ENCODE measurements around the gene GREM2. TPM values are rescaled to one million over a fixed set of nuclear protein-coding genes. Genes with fewer than 3 reads are reported as not detected.

GREM2 gene
- total and polyA plus RNA-seq, 2 of the 4 experiments (the other 2 are of a cell fraction), result 3.0 to 14.2 TPM

DNA sequence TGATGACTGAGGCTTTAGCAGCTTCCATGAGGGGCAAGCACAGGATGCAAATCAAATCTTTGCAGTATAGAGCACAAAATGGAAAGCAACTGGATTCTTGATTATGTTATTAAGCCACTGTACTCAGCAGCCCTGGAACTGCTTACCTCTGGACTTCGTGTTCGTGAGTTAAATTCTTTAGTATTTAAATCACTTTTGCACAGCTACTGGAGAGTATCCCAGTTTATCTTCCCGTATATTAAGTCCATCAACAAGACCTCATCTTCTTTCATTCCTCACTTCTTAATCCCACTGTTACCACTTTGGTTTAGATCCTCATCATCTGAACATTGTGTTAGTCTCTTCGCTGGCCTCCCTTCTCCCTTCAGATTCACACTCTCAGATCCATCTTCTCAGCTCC lies 108.9 kb downstream of the GREM2 start:
- no peaks in the 10 kb centered on the region for H3K36me3 ChIP-seq (ENCODE audit: control insufficient read depth, insufficient read depth, low read length)
- no peak overlapping the region for H3K4me2 ChIP-seq (ENCODE audit: low read depth, low read length)
- H3K14ac ChIP-seq (replicated peaks; ENCODE audit: low read depth, low read length), result no peak overlapping the region; the same call in 1 of the 2 replicates
- no TSS peak for BruUV-seq (replicated peaks)
- no peak overlapping the region for H2BK20ac ChIP-seq (ENCODE audit: low read depth, low read length)
- H3K4me1 ChIP-seq (ENCODE audit: control insufficient read depth, insufficient read depth, low read length), result peaks cover 11% of the 10 kb centered on the region
- DNase-seq, result no peak
- no peak overlapping the region for H4K91ac ChIP-seq (ENCODE audit: insufficient read depth, low read depth, low read length)
- H4K20me1 ChIP-seq (ENCODE audit: insufficient read depth, low read length), result no peaks in the 10 kb centered on the region
- no peak overlapping the region for H3K9ac ChIP-seq (ENCODE audit: low read depth, low read length)
- H2AFZ ChIP-seq (replicated peaks; ENCODE audit: low read length, poor library complexity), result no peak overlapping the region
- peaks cover 0 to 23% of the 10 kb centered on the region in 2 experiments; a peak in 2 of 4 replicates for H3K79me1 ChIP-seq (ENCODE audit: low read depth in 1 of 2, low read length in 2 of 2)
- H3K9me1 ChIP-seq (ENCODE audit: insufficient read depth, low read length), result peaks cover 16% of the 10 kb centered on the region
- no peak overlapping the region; the same call in 1 of the 2 replicates for H3K4ac ChIP-seq (ENCODE audit: low read depth, low read length)
- dilution Hi-C loops (cut with HindIII; ENCODE audit: low sequenced_read_pairs, unreplicated experiment) (no loop called here), in situ Hi-C loops (cut with MboI; ENCODE audit: low sequenced_read_pairs) (no loop called here), intact Hi-C loops (cut with micrococcal nuclease) (no loop called here)
- no peak overlapping the region; the same call in 1 of the 2 replicates for H4K5ac ChIP-seq (ENCODE audit: low read depth, low read length)
- 0 out of 2 replicates have a peak overlapping the region, but pooled peaks have one; percentile 13 for H3K23ac ChIP-seq (ENCODE audit: low read depth, low read length)
- H2AK5ac ChIP-seq (ENCODE audit: low read depth, low read length), result no peak overlapping the region
- peak overlapping the region; percentile 78; the same call in 1 of the 2 replicates for H3K18ac ChIP-seq (ENCODE audit: low read depth, low read length)
- no peaks in the 10 kb centered on the region for H3K27me3 ChIP-seq (ENCODE audit: control insufficient read depth, insufficient read depth, low read length)
- TF ChIP-seq CEBPB (IDR thresholded peaks at IDR 0.05; ENCODE audit: low read depth, low read length) (no peak), RAD21 (IDR thresholded peaks at IDR 0.05; ENCODE audit: low read length) (no peak), SMC3 (IDR thresholded peaks at IDR 0.05; ENCODE audit: low read depth, low read length) (no peak), MAZ (IDR thresholded peaks at IDR 0.05; ENCODE audit: borderline replicate concordance, low read depth, low read length) (no peak), CTCF (conservative IDR thresholded peaks at IDR 0.05; ENCODE audit: low read depth, low read length) (no peak), CHD1 (IDR thresholded peaks at IDR 0.05; ENCODE audit: low read depth, low read length) (no peak), RCOR1 (IDR thresholded peaks at IDR 0.05; ENCODE audit: insufficient replicate concordance, low read length) (no peak), BHLHE40 (IDR thresholded peaks at IDR 0.05; ENCODE audit: low read depth, low read length) (no peak), USF2 (IDR thresholded peaks at IDR 0.05; ENCODE audit: low read depth, low read length) (no peak), POLR2A (IDR thresholded peaks at IDR 0.05; ENCODE audit: low read depth, low read length) (no peak), NFE2L2 (IDR thresholded peaks at IDR 0.05; ENCODE audit: low read depth, low read length) (no peak), RFX5 (IDR thresholded peaks at IDR 0.05; ENCODE audit: low read depth, low read length) (no peak)
- TF ChIP-seq, protein P1, sequence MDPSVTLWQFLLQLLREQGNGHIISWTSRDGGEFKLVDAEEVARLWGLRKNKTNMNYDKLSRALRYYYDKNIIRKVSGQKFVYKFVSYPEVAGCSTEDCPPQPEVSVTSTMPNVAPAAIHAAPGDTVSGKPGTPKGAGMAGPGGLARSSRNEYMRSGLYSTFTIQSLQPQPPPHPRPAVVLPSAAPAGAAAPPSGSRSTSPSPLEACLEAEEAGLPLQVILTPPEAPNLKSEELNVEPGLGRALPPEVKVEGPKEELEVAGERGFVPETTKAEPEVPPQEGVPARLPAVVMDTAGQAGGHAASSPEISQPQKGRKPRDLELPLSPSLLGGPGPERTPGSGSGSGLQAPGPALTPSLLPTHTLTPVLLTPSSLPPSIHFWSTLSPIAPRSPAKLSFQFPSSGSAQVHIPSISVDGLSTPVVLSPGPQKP (IDR thresholded peaks at IDR 0.05; ENCODE audit: borderline replicate concordance, low read depth, low read length), result no peak
- no peak overlapping the region for H4K8ac ChIP-seq (ENCODE audit: low read depth in 2 of 2, low read length in 2 of 2)
- no peak overlapping the region for H2AK9ac ChIP-seq (replicated peaks; ENCODE audit: low read depth, low read length, poor library complexity)
- WGBS, 2 experiments (ENCODE audit: extremely low coverage in 2 of 2, insufficient read length in 1 of 2), result 83% methylated on average over 4 of the region's 4 CpGs; no CpG with 5 or more reads in 1 of the 2 experiments
- CTCF ChIA-PET, result no interaction called here
- H3K27ac ChIP-seq (ENCODE audit: insufficient read depth, low read length), result no peak overlapping the region
- H3K9me3 ChIP-seq (ENCODE audit: control insufficient read depth, insufficient read depth, low read length), result no peaks in the 10 kb centered on the region
- no peak overlapping the region for H3K56ac ChIP-seq (ENCODE audit: extremely low read depth, insufficient read depth, low read length)
- no peak overlapping the region for H3K4me3 ChIP-seq (ENCODE audit: insufficient read depth, low read depth, low read length)
- no peak overlapping the region for H2BK5ac ChIP-seq (ENCODE audit: low read depth, low read length, poor library complexity, severe bottlenecking)
- POLR2A ChIA-PET (ENCODE audit: unreplicated experiment), result no interaction called here
- H2BK15ac ChIP-seq (ENCODE audit: low read depth, low read length), result no peak overlapping the region
- peak; percentile 47 for ATAC-seq (ENCODE audit: low read depth)
- no peak overlapping the region for H2BK120ac ChIP-seq (ENCODE audit: low read depth, low read length)

Data from IMR-90 (cell line).